Thymus (tissue), 11 donors: ENCODE data around the gene CFAP299. TPM values are rescaled to one million over a fixed set of nuclear protein-coding genes. Genes with fewer than 3 reads are reported as not detected.
A peak's percentile ranks its signal among the peaks of the same experiment; 100 is the strongest.
"Not testable (repeated sequence)": the region's sequence is repeated elsewhere in the genome, so short reads cannot be mapped to it uniquely, and the experiment has no call there.

Experiments used
- DNase-seq, 9 donors: peaks; one replicate each; pipeline ENCODE4 v3.0.0-alpha.2; 2013; ENCODE audit warnings: low spot score in 9 of 9, low read depth in 6 of 9, missing footprints in 1 of 9
- H3K27ac ChIP-seq, 2 donors: one replicate each; pipeline ENCODE4 v1.5.1; 2013; ENCODE audit warnings: control low read depth in 1 of 2, low read depth in 1 of 2, low read length in 1 of 2, mild to moderate bottlenecking in 1 of 2, moderate library complexity in 1 of 2
- H3K27me3 ChIP-seq, 2 donors: one replicate each; pipeline ENCODE4 v1.5.1; 2013; ENCODE audit warnings: low read length in 1 of 2; ENCODE audit not compliant: control insufficient read depth in 2 of 2, insufficient read depth in 1 of 2
- H3K36me3 ChIP-seq, 2 donors: one replicate each; pipeline ENCODE4 v1.5.1; 2013; ENCODE audit warnings: low read length in 1 of 2, mild to moderate bottlenecking in 1 of 2, moderate library complexity in 1 of 2; ENCODE audit not compliant: control insufficient read depth in 2 of 2, insufficient read depth in 2 of 2
- H3K4me1 ChIP-seq, 2 donors: one replicate each; pipeline ENCODE4 v1.5.1; 2013; ENCODE audit warnings: low read length in 2 of 2; ENCODE audit not compliant: control insufficient read depth in 2 of 2, insufficient read depth in 2 of 2
- H3K4me3 ChIP-seq, 2 donors: one replicate each; pipeline ENCODE4 v1.5.1; 2013; ENCODE audit warnings: low read length in 2 of 2, control low read depth in 1 of 2, mild to moderate bottlenecking in 1 of 2
- H3K9me3 ChIP-seq, 2 donors: one replicate each; pipeline ENCODE4 v1.5.1; 2013; ENCODE audit warnings: low read length in 1 of 2, mild to moderate bottlenecking in 1 of 2; ENCODE audit not compliant: control insufficient read depth in 2 of 2, insufficient read depth in 1 of 2
- WGBS: extraction: QIAGEN DNeasy Blood & Tissue Kit; methylation state at CpG from one replicate; pipeline ENCODE4 v1.1.7; 2013; 5-methylcytosine and 5-hydroxymethylcytosine counted together
- polyA plus RNA-seq: library from polyadenylated mRNA; stranded (reverse); fragments of 200-250 nt; gene quantifications from one replicate; pipeline ENCODE4 v1.2.3, GENCODE V29; 2013
- total RNA-seq: library from RNA; stranded (reverse); fragments of 120-200 nt; gene quantifications from one replicate; pipeline ENCODE4 v1.2.4, GENCODE V29; 2013
- donor health status: healthy.

The CFAP299 gene
- total and polyA plus RNA-seq, 2 donors, result 0.18 to 1.0 TPM

DNA sequence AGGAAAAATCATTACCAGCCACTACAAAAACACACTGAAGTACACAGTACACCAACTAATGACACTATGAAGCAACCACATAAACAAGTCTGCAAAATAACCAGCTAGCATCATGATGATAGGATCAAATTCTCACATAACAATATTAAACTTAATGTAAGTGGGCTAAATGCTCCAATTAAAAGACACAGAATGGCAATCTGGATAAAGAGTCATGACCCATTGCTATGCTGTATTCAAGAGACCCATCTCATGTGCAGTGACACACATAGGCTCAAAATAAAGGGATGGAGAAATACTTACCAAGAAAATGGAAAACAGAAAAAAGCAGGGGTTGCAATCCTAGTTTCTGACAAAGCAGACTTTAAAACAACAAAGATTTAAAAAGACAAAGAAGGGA is 7.2 kb downstream of the CFAP299 start:
- not testable (repeated sequence) for H3K9me3 ChIP-seq, H3K36me3 ChIP-seq, H3K27ac ChIP-seq, H3K4me3 ChIP-seq, H3K27me3 ChIP-seq, H3K4me1 ChIP-seq, DNase-seq

- H3K4me3 ChIP-seq, result no peak overlapping the region
These were observed 8.4 kb downstream of the CFAP299 start for GRCh38 chr4:80343887-80344286.

GRCh38 chr4:80360084-80360483 is 24.6 kb downstream of the CFAP299 start:
- H3K9me3 ChIP-seq, result no peaks in the 10 kb centered on the region
- peak overlapping the region; percentile 49 to 82 for H3K27ac ChIP-seq
- peak overlapping the region in 1 of 2 donors; percentile 4 for H3K4me3 ChIP-seq
- H3K36me3 ChIP-seq, result no peaks in the 10 kb centered on the region
- WGBS, result 19% methylated on average over 3 of the region's 3 CpGs
- no peaks in the 10 kb centered on the region for H3K27me3 ChIP-seq
- peaks cover 2 to 13% of the 10 kb centered on the region in 2 donors for H3K4me1 ChIP-seq
- DNase-seq, result peak in 8 of 9 donors; percentile 43 to 93 (median 72)

More at GRCh38 chr4:80343887-80344286, 8.4 kb downstream of the CFAP299 start:
- DNase-seq, result peak in 6 of 9 donors; percentile 35 to 84 (median 37)
- no peaks in the 10 kb centered on the region for H3K4me1 ChIP-seq
- H3K27me3 ChIP-seq, result no peaks in the 10 kb centered on the region
- H3K9me3 ChIP-seq, result peaks cover 1 to 8% of the 10 kb centered on the region in 2 donors
- no peaks in the 10 kb centered on the region for H3K36me3 ChIP-seq
- H3K27ac ChIP-seq, result peak overlapping the region in 1 of 2 donors; percentile 50

GRCh38 chr4:80360900-80361299 is 25.4 kb downstream of the CFAP299 start:
- Histone ChIP-seq H3K27ac (no peak overlapping the region), H3K27me3 (no peaks in the 10 kb centered on the region), H3K4me3 (no peak overlapping the region), H3K9me3 (no peaks in the 10 kb centered on the region), H3K36me3 (no peaks in the 10 kb centered on the region), H3K4me1 (peaks cover 2 to 13% of the 10 kb centered on the region in 2 donors)
- DNase-seq, result no peak
- 70% methylated on average over 3 of the region's 3 CpGs for WGBS

DNA sequence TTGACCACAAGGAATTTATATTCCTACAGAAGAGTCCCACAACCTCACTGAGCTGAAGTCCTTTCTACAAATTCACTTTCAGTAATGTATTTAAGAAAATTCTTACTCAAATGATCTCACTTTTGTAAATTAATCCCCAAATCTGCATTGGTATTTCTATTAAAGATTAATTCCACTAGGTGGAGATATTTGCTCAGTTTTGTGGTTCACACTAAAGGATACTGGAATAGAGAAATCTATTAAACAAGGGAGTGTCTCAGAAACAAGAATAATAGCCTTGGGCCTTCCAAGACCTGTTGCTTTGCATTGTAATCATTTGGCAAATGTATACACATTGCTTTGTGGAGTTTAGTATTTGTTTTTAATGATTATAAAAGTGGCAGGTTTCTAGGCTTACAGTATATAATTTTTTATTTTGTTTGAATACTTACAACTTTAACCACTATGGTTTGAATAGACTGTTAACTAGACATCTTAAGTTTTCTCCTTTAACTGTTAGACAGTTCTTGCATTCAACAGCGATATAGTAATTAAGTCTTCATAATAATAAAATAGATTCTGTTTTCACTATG is 25.9 kb downstream of the CFAP299 start:
- Histone ChIP-seq H3K9me3 (no peaks in the 10 kb centered on the region), H3K4me1 (peaks cover 2 to 13% of the 10 kb centered on the region in 2 donors), H3K36me3 (no peaks in the 10 kb centered on the region), H3K27me3 (no peaks in the 10 kb centered on the region), H3K27ac (no peak overlapping the region), H3K4me3 (no peak overlapping the region)
- DNase-seq, result peak in 1 of 9 donors; percentile 41
- WGBS, result 84% methylated on average over 1 of the region's 1 CpG

GRCh38 chr4:80362578-80363181 is 27.1 kb downstream of the CFAP299 start:
- 14% methylated on average over 4 of the region's 4 CpGs for WGBS
- H3K4me3 ChIP-seq, result no peak overlapping the region

DNA sequence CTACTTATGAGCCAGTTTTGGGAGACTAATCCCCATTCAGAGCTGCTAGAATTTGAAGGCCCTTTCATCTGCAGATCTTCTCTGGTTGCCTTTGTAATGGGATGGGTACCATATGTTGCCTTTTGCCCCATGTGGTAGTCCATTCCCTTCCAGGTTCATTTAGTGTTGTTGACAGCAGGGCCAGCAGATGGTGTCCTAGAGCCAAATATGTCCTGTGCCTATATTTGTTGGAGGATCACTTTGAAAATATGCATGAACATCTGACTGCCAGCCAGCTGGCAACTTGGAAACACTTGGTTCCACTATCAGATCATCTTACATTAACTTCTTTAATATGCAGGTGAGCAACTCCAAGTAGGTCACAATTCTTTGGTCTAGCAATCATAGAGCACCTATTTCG is 30.4 kb downstream of the CFAP299 start:
- DNase-seq, result peak in 7 of 9 donors; percentile 34 to 84 (median 52)
- H3K27me3 ChIP-seq, result no peaks in the 10 kb centered on the region
- no peak overlapping the region for H3K4me3 ChIP-seq

More at GRCh38 chr4:80362578-80363181, 27.1 kb downstream of the CFAP299 start:
- Histone ChIP-seq H3K27ac (no peak overlapping the region), H3K9me3 (no peaks in the 10 kb centered on the region), H3K4me1 (peaks cover 2 to 13% of the 10 kb centered on the region in 2 donors), H3K27me3 (no peaks in the 10 kb centered on the region), H3K36me3 (no peaks in the 10 kb centered on the region)
- peak in 4 of 9 donors; percentile 15 to 74 (median 38) for DNase-seq

GRCh38 chr4:80367737-80368136 is 32.2 kb downstream of the CFAP299 start:
- Histone ChIP-seq H3K36me3 (no peaks in the 10 kb centered on the region), H3K27ac (no peak overlapping the region), H3K4me3 (no peak overlapping the region), H3K4me1 (no peaks in the 10 kb centered on the region), H3K9me3 (peaks cover 1 to 9% of the 10 kb centered on the region in 2 donors), H3K27me3 (no peaks in the 10 kb centered on the region)
- 90% methylated on average over 2 of the region's 2 CpGs for WGBS
- no peak for DNase-seq

More for the DNA sequence above, 30.4 kb downstream of the CFAP299 start:
- Histone ChIP-seq H3K9me3 (peaks cover 1 to 6% of the 10 kb centered on the region in 2 donors), H3K27ac (no peak overlapping the region), H3K4me1 (no peaks in the 10 kb centered on the region), H3K36me3 (no peaks in the 10 kb centered on the region)
- WGBS, result 58% methylated on average over 1 of the region's 1 CpG

GRCh38 chr4:80370635-80371034 is 35.1 kb downstream of the CFAP299 start:
- Histone ChIP-seq H3K27ac (no peak overlapping the region), H3K4me3 (no peak overlapping the region), H3K36me3 (no peaks in the 10 kb centered on the region), H3K9me3 (peaks cover 1 to 9% of the 10 kb centered on the region in 2 donors), H3K27me3 (no peaks in the 10 kb centered on the region), H3K4me1 (no peaks in the 10 kb centered on the region)
- WGBS, result 82% methylated on average over 3 of the region's 3 CpGs
- no peak for DNase-seq
